ENCODE measurements around the gene EYS.

DNA sequence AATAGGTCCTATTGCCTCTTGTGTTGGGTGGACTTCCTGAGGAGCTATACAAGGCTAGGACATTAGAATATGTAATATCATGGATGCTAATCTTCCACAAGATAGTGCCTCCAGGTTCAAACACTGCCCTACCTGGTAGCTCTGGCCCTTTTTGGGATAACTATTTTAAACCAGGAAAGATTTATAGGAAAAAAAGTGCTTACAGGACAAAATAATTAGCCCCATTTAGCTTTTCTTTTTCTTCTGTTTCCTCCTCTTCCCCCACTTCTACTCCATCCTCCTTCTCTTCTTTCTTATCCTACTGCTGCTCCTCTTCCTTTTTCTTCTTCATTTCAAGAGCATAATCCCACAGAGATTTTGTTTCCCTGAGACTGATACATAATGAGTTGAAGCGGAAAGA is 1104.0 kb downstream of the EYS start:
- TF ChIP-seq GATA2 (IDR thresholded peaks at IDR 0.05; ENCODE audit: low read depth, low read length) (no peak), GATA3 (IDR thresholded peaks at IDR 0.05; ENCODE audit: low read depth, low read length) (no peak)

Measured in SH-SY5Y (cell line).